NCI-H2029 treated with DMSO at 0.1 percent for 48 hours (cell line): ENCODE data around the gene STAT5A.
"Not testable (repeated sequence)": the region's sequence is repeated elsewhere in the genome, so short reads cannot be mapped to it uniquely, and the experiment has no call there.

Experiments used
- DNase-seq: peaks from one replicate; lab custom pipeline; 2025; lab: John Stamatoyannopoulos, UW

STAT5A gene

DNA sequence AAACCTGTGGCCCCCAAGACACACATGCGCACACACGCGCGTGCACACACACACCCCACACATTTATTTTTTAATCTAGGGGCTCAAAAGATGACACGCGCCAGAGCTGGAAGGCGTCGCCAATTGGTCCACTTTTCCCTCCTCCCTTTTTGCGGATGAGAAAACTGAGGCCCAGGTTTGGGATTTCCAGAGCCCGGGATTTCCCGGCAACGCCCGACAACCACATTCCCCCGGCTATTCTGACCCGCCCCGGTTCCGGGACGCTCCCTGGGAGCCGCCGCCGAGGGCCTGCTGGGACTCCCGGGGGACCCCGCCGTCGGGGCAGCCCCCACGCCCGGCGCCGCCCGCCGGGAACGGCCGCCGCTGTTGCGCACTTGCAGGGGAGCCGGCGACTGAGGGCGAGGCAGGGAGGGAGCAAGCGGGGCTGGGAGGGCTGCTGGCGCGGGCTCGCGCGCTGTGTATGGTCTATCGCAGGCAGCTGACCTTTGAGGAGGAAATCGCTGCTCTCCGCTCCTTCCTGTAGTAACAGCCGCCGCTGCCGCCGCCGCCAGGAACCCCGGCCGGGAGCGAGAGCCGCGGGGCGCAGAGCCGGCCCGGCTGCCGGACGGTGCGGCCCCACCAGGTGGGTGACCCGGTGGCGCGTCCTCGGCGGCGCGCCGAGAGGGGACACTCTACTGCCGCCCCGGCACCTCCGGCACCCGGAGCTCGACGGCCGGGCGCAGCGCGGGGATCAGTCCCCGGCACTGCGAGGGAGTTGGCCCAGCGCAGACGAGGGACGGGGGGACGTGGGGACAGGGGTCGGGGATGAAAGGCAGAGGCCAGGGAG lies at the start of gene STAT5A:
Gene STAT5A, plus strand, starts transcription at position 522 of the 826 bp plus-strand sequence. CDS start 914 bp downstream, outside the sequence.
- no peak for DNase-seq

DNA sequence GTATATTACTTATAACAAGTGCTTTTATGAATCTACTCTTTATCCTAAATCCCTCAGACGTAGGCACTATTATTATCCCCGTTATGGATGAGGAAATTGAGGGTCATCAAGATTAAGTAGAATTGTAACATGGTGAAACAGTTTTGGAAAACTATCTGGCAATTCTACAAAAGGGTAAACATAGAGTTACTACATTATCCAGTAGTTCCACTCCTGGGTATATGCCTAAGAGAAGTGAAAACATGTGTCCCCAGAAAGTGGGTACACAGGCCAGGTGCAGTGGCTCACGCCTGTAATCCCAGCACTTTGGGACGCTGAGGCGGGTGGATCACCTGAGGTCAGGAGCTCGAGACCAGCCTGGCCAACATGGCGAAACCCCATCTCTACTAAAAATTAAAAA lies 48.7 kb upstream of the STAT5A start:
- not testable (repeated sequence) for DNase-seq

DNA sequence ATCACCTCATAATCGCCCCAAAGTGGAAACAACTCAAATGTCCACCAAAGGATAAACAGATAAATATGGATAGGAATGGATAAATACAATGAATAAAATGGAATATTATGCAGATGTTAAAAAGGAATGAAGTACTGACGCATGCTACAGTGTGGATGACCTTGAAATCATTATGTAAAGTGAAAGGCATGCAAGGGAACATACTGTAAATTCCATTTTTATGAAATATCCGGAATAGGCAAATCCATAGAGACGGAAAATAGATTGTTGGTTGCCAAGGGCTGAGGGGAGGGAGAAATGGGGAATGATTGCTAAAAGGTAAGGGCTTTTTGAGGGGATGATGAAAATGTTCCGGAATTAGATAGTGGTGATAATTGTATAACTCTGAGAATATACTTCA lies 48.1 kb upstream of the STAT5A start:
- DNase-seq, result no peak

DNA sequence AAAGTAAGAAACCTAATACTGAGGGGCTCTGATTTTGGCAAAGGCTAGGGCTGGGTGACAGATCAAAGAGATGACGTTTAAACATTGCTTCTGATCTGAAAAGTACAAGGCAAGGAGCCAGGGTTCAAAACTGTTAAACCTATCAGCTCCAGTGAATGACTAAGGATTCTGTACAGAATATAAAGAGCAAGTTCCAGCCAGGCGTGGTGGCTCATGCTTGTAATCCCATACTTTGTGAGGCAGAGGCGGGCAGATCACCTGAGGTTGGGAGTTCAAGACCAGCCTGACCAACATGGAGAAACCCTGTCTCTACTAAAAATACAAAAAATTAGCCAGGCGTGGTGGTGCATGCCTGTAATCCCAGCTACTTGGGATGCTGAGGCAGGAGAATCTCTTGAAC lies 47.4 kb upstream of the STAT5A start:
- not testable (repeated sequence) for DNase-seq

DNA sequence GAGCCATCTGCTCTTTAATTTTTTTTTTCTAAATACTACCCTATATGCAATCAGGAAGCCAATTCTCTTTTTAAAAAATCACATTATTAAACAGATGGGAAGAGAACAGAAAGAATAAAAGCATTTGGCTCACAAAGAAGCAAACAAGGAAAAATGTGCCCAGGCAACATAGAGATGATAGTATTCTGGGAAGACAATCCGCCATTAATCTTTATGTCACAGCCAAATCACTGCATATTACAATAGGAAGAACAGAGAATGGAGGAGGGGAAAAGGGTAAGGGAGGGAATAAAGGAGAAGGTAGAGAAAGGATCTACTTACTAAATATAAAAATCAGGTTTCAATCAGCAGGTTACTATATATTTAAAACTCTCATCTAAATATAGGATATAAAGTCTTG lies 46.4 kb upstream of the STAT5A start:
- no peak for DNase-seq

DNA sequence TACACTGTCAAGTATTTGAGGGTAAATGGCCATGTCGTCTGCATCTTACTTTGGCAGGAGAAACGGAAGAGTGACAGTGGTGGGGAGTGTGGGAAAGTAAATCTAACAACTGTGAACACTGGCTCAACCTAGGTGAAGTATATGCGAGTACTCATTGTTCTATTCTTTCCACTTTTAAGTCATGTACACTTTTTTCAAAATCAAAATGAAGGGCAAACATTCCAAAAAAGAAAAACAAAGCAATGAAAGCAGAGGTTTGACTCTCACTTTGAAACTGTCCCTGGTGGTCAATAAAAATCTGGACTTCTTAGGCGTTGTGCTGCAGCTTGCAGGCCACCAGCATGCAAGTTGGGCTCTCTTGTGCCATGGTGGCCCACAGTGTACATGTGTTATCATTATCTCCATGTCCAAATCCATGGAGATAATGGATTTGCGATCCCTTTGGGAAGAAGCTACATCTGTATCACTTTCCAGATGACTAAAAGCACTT lies 44.8 kb upstream of the STAT5A start:
- DNase-seq, result no peak

DNA sequence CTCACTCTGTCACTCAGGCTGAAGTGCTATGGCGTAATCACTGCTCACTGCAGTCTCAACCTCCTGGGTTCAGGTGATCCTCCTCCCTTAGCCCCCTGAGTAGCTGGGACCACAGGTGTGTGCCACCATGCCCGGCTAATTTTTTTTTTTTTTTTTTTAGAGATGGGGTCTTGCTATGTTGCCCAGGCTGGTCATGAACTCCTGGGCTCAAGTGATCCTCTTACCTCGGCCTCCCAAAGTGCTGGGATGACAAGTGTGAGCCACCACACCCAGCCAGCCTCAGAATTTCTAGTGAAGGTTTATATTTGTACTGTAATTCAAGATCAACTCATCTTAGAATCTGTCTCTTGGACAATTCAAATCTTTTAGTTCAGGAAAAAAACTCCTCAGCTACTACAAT lies 44.2 kb upstream of the STAT5A start:
- not testable (repeated sequence) for DNase-seq

DNA sequence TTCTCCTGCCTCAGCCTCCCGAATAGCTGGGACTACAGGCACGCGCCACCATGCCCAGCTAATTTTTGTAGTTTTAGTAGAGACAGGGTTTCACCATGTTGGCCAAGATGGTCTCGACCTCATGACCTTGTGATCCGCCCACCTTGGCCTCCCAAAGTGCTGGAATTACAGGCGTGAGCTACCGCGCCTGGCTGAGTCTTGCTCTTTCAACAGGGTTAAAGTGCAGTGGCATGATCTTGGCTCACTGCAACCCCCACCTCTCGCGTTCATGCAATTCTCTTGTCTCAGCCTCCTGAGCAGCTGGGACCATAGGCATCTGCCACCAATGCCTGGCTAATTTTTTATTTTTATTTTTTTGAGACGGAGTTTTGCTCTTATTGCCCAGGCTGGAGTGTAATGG lies 43.1 kb upstream of the STAT5A start:
- DNase-seq, result not testable (repeated sequence)

DNA sequence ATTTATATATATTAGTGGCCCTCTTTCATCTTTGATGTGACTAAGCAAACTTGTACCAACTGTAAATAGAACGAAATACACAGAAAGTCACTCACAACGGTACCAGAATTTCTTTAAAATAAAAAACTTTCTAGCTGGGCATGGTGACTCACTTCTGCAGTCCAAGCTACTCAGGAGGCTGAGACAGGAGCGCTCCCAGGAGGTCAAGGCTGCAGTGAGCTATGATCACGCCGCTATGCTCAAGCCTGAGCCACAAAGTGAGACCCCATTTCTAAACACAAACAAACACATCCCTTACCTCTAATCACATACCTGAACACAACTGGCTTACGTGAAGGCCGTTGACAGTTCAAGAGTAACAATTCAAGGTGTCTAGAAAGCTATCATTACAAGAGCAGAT lies 41.8 kb upstream of the STAT5A start:
- no peak for DNase-seq

DNA sequence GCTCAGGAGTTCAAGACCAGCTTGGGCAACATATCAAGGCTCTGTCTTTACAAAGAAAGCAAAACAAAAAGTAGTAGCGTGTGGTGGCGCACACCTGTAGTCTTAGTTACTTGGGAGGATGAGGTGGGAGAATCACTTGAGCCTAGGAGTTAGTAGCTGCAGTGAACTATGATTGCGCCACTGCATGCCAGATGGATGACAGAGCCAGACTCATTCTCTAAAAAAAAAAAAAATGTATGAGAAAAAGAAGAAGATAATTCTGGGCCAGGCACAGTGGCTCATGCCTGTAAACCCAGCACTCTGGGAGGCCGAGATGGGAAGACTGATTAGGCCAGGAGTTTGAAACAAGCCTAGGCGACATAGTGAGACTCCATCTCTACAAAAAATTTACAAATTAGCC lies 40.6 kb upstream of the STAT5A start:
- no peak for DNase-seq

DNA sequence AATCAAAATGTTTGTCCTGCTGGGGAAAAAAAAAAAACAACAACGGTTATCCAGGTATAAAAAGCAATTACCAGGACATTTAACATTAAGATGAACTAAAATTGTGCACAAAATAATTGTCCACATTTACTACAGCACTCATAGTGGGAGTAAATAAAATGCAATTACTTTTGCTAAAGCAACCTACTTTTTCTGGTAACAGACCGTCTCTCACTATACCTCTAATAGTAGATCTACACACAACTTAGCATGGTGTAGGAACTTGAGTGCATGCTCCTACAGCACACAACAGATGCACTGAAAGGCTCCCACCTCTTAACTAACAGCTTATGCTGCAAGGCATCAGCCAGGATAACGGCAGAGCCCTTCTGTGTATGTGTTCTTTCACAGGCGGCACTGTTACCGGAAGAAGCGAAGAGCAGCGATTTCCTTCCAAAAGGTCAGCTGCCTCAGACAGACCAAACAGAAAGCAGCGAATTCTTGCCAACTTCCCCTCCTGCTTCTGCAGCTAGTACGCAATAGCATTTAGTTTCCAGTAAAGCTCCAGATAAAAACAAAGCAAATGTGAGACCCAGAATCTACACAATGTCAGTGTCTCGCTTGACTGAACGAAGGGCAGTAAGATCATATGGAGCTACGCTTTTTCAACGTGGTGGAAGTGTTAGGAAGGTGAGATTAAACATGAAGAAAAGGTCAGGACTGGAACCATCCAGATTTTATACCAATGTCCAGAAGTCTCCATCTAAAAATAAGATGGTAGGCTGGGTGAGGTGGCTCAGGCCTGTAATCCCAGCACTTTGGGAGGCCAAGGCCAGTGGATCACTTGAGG lies 39.7 kb upstream of the STAT5A start:
- DNase-seq, result peak; percentile 73

DNA sequence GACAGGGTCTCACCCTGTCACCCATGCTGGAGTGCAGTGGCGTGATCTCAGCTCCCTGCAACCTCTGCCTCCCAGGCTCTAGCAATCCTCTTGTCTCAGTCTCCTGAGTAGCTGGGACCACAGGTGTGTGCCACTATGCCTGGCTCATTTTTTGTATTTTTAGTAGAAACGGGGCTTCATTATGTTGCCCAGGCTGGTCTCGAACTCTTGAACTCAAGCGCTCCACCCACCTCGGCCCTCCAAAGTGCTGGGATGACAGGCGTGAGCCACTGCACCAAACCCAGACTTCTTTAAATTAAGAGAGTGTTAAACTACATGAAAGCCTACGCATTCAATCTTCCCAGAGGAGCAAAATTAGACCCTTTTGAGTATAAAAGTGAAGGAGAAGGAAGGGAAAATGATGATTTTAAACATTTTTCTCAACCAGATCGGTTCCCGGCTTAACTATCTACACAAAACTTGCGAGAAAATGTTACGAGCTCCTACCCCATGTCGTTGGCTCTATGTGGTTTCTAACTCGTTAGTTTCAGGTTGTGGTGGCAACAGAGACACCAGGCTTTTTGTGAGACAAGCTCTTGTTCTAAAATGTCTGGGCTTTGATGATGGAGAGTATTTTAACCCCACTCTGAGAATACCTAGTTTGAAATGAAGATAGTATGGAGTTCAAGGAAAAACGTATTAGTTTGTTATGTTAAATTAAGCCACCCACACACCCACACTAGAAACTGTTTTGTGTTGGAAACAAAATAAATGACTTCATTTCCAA lies 38.4 kb upstream of the STAT5A start:
- no peak for DNase-seq

DNA sequence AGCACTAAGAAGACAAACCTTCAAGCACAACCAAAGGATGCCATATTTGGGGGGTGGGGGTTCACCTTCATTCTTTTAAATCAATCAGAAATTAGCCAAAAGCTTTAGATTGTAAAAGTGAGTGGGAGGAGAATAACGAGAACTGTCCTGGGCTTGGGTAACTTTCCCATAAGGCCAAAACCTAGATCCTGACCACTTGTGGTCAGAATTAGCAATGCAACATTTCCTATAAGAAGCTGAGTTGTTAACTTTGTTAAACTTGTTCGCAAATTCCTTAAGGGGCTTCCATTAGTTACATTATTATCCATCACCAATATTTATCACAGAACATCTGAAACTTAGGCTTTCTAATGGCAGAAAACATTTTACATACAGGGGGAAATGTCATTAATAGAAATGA lies 37.2 kb upstream of the STAT5A start:
- DNase-seq, result no peak

DNA sequence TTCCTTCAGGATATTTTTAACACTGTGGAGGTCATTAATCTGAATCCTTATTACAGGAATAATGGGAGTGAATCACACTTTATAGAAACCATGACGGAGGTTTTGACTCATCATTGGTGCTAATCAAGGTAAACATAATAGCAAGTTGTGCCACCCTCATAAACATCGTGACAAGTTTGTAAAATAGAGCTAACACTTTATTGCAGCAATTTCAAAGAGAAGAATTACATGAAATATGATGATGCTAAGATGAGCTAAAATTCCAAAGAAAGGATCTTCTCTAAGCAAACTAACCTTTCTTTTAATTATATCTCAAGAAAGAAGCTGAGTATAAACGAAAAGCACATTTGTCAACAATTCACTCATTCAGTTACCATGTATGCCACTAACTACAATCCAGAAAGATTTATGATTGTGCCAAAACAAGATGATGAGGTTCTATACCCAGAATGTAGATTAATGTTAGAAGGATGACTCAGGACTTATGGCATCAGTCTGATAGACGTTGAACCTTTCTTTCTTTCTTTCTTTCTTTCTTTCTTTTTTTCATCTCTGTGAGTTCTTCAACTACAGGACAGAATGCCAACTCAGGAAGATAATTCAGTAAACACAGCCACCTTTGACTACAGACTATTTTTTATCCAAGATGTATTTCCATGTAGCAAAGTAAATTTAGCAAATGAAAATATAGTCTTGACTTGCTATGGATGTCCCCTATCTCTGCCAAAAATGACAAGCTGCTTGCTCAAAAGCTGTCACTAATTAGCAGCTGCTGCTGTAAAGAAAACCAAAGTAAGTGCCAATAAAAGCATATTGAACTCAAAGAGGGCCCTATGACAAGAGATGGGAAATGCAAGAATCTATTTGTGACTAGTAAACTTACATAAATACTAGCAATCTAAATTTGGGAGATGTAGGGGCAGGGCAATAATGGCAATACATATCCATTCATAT lies 35.4 kb upstream of the STAT5A start:
- no peak for DNase-seq

DNA sequence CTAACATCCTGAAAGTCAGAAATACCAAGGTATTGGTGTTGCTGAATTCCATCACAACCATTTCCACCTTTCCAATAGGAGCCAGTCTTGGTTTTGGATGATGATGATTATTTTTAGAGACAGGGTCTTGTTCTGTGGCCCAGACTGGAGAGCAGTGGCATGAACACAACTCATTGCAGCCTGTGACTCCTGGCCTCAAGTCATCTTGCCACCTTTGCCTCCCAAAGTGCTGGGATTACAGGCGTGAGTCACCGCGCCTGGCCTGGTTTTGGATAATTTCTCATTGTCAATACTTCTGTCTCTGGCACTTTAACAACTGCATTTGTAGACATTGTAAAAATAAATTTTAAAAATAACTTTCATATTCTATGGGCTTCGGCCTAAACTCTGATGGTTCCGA lies 34.7 kb upstream of the STAT5A start:
- no peak for DNase-seq

DNA sequence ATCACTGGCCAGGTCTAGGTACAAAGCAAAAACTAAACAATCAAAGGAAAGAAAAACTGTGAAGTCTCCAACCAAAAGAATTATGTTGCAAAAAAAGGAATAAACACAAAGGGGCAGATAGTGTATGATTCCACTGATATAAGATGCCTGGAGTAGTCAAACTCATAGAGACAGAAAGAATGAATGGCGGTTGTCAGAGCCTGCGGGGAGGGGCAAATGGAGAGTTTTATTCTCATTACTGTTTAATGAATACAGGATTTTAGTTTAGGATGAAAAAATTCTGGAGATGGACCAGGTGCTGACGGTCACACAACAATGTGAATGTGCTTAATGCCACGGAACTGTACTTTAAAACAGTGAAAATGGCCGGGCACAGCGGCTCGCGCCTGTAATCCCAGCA lies 32.9 kb upstream of the STAT5A start:
- DNase-seq, result no peak

DNA sequence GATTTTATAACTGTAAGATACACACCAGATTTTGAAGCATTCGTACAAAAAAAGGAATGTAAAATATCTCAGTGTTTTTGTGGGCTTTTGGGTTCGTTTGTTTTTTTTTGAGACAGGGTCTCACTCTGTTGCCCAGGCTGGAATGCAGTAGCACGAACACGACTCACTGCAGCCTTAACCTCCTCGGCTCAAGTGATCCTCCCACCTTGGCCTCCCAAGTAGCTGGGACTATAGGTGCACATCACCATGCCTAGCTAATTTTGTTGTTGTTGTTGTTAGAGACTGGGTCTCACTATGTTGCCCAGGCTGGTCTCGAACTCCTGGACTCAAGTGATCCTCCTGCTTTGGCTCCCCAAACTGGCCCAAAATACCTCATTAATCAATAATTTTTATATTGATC lies 28.0 kb upstream of the STAT5A start:
- no peak for DNase-seq

DNA sequence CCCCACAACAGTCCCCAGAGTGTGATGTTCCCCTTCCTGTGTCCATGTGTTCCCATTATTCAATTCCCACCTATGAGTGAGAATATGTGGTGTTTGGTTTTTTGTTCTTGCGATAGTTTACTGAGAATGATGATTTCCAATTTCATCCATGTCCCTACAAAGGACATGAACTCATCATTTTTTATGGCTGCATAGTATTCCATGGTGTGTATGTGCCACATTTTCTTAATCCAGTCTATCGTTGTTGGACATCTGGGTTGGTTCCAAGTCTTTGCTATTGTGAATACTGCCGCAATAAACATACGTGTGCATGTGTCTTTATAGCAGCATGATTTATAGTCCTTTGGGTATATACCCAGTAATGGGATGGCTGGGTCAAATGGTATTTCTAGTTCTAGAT lies 23.9 kb upstream of the STAT5A start:
- DNase-seq, result not testable (repeated sequence)

DNA sequence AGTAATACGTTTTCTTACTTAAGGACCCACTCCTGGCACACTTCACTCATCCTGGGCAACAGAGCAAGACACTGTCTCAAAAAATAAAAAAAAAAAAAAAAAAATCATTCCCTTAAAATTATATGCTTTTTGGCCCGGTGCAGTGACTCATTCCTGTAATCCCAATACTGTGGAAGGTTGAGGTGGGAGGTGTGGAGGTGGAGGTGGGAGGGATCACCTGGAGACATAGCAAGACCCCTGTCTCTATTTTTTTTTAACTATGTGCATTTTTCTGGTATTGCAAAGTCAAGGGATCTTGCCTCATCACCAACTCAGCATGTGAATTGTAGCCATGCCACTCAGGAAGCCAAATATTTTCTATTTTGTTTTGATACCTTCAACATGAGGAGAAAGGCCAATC lies 21.8 kb upstream of the STAT5A start:
- DNase-seq, result no peak

DNA sequence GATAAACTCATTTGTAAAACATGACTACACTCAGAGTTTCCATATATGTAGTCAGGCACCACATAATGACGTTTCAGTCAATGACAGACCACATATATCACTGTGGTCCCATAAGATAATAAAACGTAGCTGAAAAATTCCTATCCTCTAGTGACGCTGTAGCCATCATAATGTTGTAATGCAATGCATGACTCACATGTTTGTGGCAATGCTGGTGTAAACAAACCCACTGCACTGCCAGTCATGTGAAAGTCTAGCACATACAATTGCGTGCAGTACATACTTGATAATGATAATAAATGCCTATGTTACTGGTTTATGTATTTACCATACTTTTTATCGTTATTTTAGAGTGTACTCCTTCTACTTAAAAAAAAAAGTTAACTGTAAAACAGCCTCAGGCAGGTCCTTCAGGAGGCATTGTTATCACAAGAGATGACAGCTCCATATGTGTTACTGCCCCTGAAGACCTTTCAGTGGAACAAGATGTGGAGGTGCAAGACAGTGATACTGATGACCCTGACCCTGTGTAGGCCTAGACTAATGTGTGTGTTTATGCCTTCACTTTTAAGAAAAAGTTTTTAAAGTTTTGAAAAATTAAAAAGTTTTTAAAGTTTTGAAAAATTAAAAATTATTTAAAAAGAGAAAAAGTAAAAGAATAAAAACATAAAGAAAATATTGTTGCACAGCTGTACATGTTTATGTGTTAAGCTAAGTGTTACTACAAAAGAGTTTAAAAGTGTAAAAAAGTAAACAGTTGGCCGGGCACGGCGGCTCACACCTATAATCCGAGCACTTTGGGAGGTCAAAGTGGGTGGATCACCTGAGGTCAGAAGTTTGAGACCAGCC lies 21.2 kb upstream of the STAT5A start:
- DNase-seq, result no peak
